ENCODE results near the gene PRKAR1B. TPM values are rescaled to one million over a fixed set of nuclear protein-coding genes. Genes with fewer than 3 reads are reported as not detected.
A peak's percentile ranks its signal among the peaks of the same experiment; 100 is the strongest.

Gene PRKAR1B
- total RNA-seq, 1 experiment from 2014 or later: 14.1 TPM

DNA sequence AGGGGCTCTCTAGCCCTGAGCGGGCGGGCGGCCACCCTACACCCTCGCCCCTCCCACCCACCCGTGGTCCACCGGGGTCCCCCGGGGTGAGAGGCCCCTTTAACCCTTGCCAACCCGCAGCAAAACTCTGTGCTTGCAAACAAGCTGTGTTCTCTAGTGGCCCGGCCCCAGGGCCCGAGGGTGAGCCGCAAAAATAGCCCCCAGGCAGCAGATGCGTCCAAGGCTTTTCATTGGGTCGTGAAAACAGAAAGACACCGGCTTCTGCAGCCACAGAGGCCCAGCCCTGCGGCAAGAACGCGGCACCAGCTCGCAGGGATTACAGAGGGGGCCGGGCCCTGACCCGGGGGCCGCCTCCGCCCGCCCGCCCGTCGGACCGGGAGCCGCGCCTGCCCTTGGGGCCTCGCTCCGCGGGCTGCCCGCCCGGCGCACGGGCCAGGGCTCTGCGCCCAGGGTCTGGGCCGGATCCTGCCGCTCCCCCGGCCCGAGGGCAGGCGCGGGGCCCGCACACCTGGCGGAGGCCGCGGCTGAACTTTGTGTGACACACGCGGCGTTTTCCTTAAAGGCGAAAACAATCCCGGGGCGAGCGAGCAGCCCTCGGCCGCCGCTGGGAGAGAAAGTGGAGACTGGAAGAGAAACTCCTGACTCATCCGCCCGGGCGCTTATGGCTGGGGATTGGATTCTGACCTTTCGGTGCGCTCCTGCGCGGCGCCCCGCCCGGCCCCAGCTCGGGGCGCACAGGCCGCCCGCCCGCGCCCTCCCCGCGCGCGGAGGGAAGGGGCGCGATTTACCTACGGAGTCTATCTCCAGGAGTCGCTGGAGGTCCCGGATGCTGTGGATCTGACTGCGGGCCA is 210.2 kb downstream of the PRKAR1B start:
- Histone ChIP-seq H3K27me3 (ENCODE audit: insufficient read depth, low read length) (no peaks in the 10 kb centered on the region), H3K79me2 (ENCODE audit: insufficient read depth, low read length) (peaks cover 50% of the 10 kb centered on the region), H3K9me3 (ENCODE audit: control insufficient read depth in 1 of 2, insufficient read depth in 1 of 2, low read depth in 1 of 2, low read length in 2 of 2) (no peaks in the 10 kb centered on the region), H3K9me2 (ENCODE audit: insufficient read depth) (no peaks in the 10 kb centered on the region), H3K4me3 (replicated peaks in 1 of 2; ENCODE audit: low read depth in 1 of 2, low read length in 2 of 2) (peak overlapping the region; percentile 52 to 94), H3K36me3 (ENCODE audit: control insufficient read depth in 1 of 2, insufficient read depth in 2 of 2, low read length in 2 of 2) (no peaks in the 10 kb centered on the region; a peak in 1 of 4 replicates), H3K9ac (ENCODE audit: low read length) (peak overlapping the region; percentile 77), H4K20me1 (ENCODE audit: insufficient read depth) (no peaks in the 10 kb centered on the region), H3K4me1 (ENCODE audit: control insufficient read depth in 1 of 2, insufficient read depth in 2 of 2, low read length in 2 of 2) (peaks cover 15 to 47% of the 10 kb centered on the region in 2 experiments), H3K4me2 (ENCODE audit: low read length) (peak overlapping the region; percentile 97), H3K27ac (ENCODE audit: low read depth, low read length) (peak overlapping the region; percentile 65), H2AFZ (ENCODE audit: low read depth, low read length, poor library complexity, severe bottlenecking) (no peak overlapping the region)
- ATAC-seq: peak; percentile 4; the same call in 1 of the 2 replicates
- POLR2A ChIA-PET: no interaction called here
- DNase-seq (ENCODE audit: low read depth, low spot score): no peak
- no TSS peak for BruUV-seq (replicated peaks)
- TF ChIP-seq ZFX (IDR thresholded peaks at IDR 0.05) (peak; percentile 51), POLR2A (IDR thresholded peaks at IDR 0.05; ENCODE audit: borderline replicate concordance, extremely low read depth, insufficient read depth, insufficient read length) (no peak)
- RAD21 ChIA-PET (ENCODE audit: low non-redundant PET in 1 of 2, low total read pairs in 2 of 2, uncharacterized antibody in 2 of 2, unreplicated experiment in 2 of 2): no interaction called here
- intact Hi-C loops (cut with micrococcal nuclease): loop anchor here (5.0 to 10.0 kb wide), 2 partner anchors 192 to 210 kb away; partner anchors contain the start of genes DNAAF5 and PRKAR1B
- CTCF ChIA-PET: no interaction called here

DNA sequence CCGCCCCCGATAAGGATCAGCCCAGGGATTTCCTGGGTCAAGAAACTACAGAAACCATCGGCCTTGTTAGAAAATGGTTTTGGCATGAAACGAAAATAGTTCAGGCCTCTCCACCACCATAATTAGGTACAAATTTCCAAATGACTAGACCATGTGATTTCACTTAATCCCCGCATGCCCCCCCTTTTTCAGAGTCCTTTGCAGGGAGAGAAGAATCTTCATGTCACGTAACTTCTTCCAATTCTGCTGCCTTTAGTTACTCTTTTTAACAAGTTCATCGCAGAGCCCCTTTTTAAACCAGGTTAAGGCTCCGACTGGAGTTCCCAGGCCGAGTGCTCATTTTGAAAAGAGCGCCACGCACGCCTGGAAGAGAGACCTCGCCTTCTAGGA is 210.9 kb downstream of the PRKAR1B start:
- Histone ChIP-seq H2AFZ (ENCODE audit: low read depth, low read length, poor library complexity, severe bottlenecking) (no peak overlapping the region), H3K4me1 (ENCODE audit: control insufficient read depth in 1 of 2, insufficient read depth in 2 of 2, low read length in 2 of 2) (peaks cover 10 to 40% of the 10 kb centered on the region in 2 experiments), H3K9me2 (ENCODE audit: insufficient read depth) (no peaks in the 10 kb centered on the region), H3K9me3 (ENCODE audit: control insufficient read depth in 1 of 2, insufficient read depth in 1 of 2, low read depth in 1 of 2, low read length in 2 of 2) (no peaks in the 10 kb centered on the region), H3K79me2 (ENCODE audit: insufficient read depth, low read length) (peaks cover 50% of the 10 kb centered on the region), H3K4me2 (ENCODE audit: low read length) (peak overlapping the region; percentile 97; the same call in 1 of the 2 replicates), H3K9ac (ENCODE audit: low read length) (no peak overlapping the region), H3K36me3 (ENCODE audit: control insufficient read depth in 1 of 2, insufficient read depth in 2 of 2, low read length in 2 of 2) (no peaks in the 10 kb centered on the region; a peak in 1 of 4 replicates), H3K27ac (ENCODE audit: low read depth, low read length) (no peak overlapping the region), H3K4me3 (replicated peaks in 1 of 2; ENCODE audit: low read depth in 1 of 2, low read length in 2 of 2) (no peak overlapping the region), H3K27me3 (ENCODE audit: insufficient read depth, low read length) (no peaks in the 10 kb centered on the region), H4K20me1 (ENCODE audit: insufficient read depth) (no peaks in the 10 kb centered on the region)
- TF ChIP-seq TCF7L2 (IDR thresholded peaks at IDR 0.05; ENCODE audit: borderline replicate concordance, extremely low read depth, insufficient read depth, insufficient read length) (no peak), FOSL1 (IDR thresholded peaks at IDR 0.05; ENCODE audit: low read depth) (no peak), EZH2 (IDR thresholded peaks at IDR 0.05) (no peak), ELF1 (IDR thresholded peaks at IDR 0.05; ENCODE audit: borderline replicate concordance, low read depth) (no peak), SIN3A (IDR thresholded peaks at IDR 0.05; ENCODE audit: low read depth) (no peak)
- TF ChIP-seq, protein P1, sequence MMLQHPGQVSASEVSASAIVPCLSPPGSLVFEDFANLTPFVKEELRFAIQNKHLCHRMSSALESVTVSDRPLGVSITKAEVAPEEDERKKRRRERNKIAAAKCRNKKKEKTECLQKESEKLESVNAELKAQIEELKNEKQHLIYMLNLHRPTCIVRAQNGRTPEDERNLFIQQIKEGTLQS (IDR thresholded peaks at IDR 0.05): no peak
- CTCF ChIA-PET: no interaction called here
- POLR2A ChIA-PET: no interaction called here
- RAD21 ChIA-PET (ENCODE audit: low non-redundant PET in 1 of 2, low total read pairs in 2 of 2, uncharacterized antibody in 2 of 2, unreplicated experiment in 2 of 2): no interaction called here
- DNase-seq (ENCODE audit: low read depth, low spot score): no peak
- BruUV-seq (replicated peaks): no TSS peak
- ATAC-seq: no peak
- intact Hi-C loops (cut with micrococcal nuclease): loop anchor here (5.0 to 10.0 kb wide), 2 partner anchors 191 to 211 kb away; partner anchors contain the start of genes DNAAF5 and PRKAR1B

Measured in HCT116 (cell line).